ENCODE measurements around the gene GSX2.

DNA sequence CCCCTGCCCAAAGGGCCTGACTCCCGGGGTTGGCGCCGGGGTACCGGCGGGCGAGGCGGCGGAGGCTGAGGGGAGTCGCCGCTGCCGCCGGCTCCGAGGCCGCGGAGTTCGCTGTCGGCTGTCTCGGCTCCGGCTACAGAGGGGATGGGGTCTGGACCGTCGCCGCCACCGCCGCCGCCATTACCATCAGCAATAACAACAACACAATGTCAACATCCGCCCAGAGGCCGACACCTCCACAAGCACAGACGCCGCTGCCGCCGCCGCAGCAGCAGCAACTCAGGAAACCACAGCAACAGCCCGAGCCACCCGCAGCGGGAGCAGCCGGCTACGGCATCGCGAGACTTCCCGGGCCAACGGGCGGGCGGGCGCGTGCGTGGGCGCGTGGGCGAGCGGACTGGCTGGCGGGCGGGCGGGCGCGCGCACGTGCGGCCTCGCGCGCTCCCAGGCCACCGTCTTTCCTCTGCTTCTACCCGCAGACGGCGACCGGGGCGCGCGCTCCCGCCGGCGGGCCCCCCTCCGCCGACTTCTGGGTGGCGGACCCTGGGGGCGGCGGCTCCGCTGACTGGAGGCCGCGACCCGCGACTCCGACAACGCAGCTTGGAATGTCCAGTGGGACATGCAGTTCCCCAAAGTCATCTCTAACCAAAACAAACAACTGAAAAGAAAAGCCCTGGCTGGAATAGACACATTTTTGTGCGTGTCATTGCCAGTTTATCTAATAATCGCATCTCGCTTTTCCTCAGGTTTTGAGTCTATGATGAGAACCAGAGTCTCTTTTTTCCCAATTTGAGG lies 35.4 kb upstream of the GSX2 start, which contains the start of gene CHIC2:
- no peak for TF ChIP-seq MYC (IDR thresholded peaks at IDR 0.05; ENCODE audit: insufficient read depth, insufficient read length, insufficient replicate concordance, low read length, severe bottlenecking)
- TF ChIP-seq SUZ12 (IDR thresholded peaks at IDR 0.05; ENCODE audit: unreplicated experiment) = no peak
- TF ChIP-seq, protein P1, sequence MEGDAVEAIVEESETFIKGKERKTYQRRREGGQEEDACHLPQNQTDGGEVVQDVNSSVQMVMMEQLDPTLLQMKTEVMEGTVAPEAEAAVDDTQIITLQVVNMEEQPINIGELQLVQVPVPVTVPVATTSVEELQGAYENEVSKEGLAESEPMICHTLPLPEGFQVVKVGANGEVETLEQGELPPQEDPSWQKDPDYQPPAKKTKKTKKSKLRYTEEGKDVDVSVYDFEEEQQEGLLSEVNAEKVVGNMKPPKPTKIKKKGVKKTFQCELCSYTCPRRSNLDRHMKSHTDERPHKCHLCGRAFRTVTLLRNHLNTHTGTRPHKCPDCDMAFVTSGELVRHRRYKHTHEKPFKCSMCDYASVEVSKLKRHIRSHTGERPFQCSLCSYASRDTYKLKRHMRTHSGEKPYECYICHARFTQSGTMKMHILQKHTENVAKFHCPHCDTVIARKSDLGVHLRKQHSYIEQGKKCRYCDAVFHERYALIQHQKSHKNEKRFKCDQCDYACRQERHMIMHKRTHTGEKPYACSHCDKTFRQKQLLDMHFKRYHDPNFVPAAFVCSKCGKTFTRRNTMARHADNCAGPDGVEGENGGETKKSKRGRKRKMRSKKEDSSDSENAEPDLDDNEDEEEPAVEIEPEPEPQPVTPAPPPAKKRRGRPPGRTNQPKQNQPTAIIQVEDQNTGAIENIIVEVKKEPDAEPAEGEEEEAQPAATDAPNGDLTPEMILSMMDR (IDR thresholded peaks at IDR 0.05 in 2 of 3, conservative IDR thresholded peaks at IDR 0.05 in 1 of 3; ENCODE audit: control insufficient read depth in 2 of 3, extremely low read depth in 1 of 3, insufficient read depth in 1 of 3, low read depth in 3 of 3, low read length in 3 of 3) = no peak
- TF ChIP-seq, protein P2, sequence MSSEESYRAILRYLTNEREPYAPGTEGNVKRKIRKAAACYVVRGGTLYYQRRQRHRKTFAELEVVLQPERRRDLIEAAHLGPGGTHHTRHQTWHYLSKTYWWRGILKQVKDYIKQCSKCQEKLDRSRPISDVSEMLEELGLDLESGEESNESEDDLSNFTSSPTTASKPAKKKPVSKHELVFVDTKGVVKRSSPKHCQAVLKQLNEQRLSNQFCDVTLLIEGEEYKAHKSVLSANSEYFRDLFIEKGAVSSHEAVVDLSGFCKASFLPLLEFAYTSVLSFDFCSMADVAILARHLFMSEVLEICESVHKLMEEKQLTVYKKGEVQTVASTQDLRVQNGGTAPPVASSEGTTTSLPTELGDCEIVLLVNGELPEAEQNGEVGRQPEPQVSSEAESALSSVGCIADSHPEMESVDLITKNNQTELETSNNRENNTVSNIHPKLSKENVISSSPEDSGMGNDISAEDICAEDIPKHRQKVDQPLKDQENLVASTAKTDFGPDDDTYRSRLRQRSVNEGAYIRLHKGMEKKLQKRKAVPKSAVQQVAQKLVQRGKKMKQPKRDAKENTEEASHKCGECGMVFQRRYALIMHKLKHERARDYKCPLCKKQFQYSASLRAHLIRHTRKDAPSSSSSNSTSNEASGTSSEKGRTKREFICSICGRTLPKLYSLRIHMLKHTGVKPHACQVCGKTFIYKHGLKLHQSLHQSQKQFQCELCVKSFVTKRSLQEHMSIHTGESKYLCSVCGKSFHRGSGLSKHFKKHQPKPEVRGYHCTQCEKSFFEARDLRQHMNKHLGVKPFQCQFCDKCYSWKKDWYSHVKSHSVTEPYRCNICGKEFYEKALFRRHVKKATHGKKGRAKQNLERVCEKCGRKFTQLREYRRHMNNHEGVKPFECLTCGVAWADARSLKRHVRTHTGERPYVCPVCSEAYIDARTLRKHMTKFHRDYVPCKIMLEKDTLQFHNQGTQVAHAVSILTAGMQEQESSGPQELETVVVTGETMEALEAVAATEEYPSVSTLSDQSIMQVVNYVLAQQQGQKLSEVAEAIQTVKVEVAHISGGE (CRISPR knock-in tag; IDR thresholded peaks at IDR 0.05) = no peak
- no peak for TF ChIP-seq NR2C2 (IDR thresholded peaks at IDR 0.05; ENCODE audit: borderline replicate concordance, control insufficient read depth, insufficient read length, low read depth)
- peak; percentile 95 for TF ChIP-seq POLR2A (IDR thresholded peaks at IDR 0.05; ENCODE audit: low read depth, low read length)
- TF ChIP-seq, protein P3, sequence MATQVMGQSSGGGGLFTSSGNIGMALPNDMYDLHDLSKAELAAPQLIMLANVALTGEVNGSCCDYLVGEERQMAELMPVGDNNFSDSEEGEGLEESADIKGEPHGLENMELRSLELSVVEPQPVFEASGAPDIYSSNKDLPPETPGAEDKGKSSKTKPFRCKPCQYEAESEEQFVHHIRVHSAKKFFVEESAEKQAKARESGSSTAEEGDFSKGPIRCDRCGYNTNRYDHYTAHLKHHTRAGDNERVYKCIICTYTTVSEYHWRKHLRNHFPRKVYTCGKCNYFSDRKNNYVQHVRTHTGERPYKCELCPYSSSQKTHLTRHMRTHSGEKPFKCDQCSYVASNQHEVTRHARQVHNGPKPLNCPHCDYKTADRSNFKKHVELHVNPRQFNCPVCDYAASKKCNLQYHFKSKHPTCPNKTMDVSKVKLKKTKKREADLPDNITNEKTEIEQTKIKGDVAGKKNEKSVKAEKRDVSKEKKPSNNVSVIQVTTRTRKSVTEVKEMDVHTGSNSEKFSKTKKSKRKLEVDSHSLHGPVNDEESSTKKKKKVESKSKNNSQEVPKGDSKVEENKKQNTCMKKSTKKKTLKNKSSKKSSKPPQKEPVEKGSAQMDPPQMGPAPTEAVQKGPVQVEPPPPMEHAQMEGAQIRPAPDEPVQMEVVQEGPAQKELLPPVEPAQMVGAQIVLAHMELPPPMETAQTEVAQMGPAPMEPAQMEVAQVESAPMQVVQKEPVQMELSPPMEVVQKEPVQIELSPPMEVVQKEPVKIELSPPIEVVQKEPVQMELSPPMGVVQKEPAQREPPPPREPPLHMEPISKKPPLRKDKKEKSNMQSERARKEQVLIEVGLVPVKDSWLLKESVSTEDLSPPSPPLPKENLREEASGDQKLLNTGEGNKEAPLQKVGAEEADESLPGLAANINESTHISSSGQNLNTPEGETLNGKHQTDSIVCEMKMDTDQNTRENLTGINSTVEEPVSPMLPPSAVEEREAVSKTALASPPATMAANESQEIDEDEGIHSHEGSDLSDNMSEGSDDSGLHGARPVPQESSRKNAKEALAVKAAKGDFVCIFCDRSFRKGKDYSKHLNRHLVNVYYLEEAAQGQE (IDR thresholded peaks at IDR 0.05; ENCODE audit: low read depth, low read length) = no peak
- TF ChIP-seq, protein P4, sequence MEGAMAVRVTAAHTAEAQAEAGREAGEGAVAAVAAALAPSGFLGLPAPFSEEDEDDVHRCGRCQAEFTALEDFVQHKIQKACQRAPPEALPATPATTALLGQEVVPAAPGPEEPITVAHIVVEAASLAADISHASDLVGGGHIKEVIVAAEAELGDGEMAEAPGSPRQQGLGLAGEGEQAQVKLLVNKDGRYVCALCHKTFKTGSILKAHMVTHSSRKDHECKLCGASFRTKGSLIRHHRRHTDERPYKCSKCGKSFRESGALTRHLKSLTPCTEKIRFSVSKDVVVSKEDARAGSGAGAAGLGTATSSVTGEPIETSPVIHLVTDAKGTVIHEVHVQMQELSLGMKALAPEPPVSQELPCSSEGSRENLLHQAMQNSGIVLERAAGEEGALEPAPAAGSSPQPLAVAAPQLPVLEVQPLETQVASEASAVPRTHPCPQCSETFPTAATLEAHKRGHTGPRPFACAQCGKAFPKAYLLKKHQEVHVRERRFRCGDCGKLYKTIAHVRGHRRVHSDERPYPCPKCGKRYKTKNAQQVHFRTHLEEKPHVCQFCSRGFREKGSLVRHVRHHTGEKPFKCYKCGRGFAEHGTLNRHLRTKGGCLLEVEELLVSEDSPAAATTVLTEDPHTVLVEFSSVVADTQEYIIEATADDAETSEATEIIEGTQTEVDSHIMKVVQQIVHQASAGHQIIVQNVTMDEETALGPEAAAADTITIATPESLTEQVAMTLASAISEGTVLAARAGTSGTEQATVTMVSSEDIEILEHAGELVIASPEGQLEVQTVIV (IDR thresholded peaks at IDR 0.05; ENCODE audit: borderline replicate concordance, partially characterized antibody) = no peak
- TF ChIP-seq POLR2AphosphoS5 (IDR thresholded peaks at IDR 0.05; ENCODE audit: low read length) = peak; percentile 86; the same call in 1 of the 2 replicates
- no peak for TF ChIP-seq RAD21 (IDR thresholded peaks at IDR 0.05; ENCODE audit: insufficient read depth, low read depth, low read length)
- no peak; a peak in 1 of 4 replicates for TF ChIP-seq ETV6 (conservative IDR thresholded peaks at IDR 0.05 in 1 of 2, IDR thresholded peaks at IDR 0.05 in 1 of 2; ENCODE audit: borderline replicate concordance in 1 of 2, low read depth in 1 of 2)
- TF ChIP-seq PML (IDR thresholded peaks at IDR 0.05; ENCODE audit: low read length) = 0 out of 2 replicates have a peak, but pooled peaks have one; percentile 37
